Stimulated activated CD4-positive, alpha-beta T cell treated with anti-CD3 and anti-CD28 coated beads, TNF-alpha, amount 100 ng/mL, for 1 hour (primary cell): Measurements from ENCODE around the gene PRODH2.

Experiments
- DNase-seq, 3 donors: peaks; one replicate each; pipeline ENCODE4 v3.0.0-alpha.2; 2020; ENCODE audit warnings: low read depth in 3 of 3, low spot score in 1 of 3

Gene PRODH2

GRCh38 chr19:35812220-35813042 lies at the start of gene PRODH2:
TSS of gene PRODH2 (minus strand) at chr19:35812845. CDS start at chr19:35812805, 40 bp downstream.
- no peak for DNase-seq

- DNase-seq = no peak
Observed at GRCh38 chr19:35861640-35862160, 49.1 kb upstream of the PRODH2 start.

- DNase-seq = no peak
Observed at GRCh38 chr19:35860818-35861639, 48.4 kb upstream of the PRODH2 start.

GRCh38 chr19:35860436-35860817 lies 47.8 kb upstream of the PRODH2 start:
- no peak for DNase-seq

GRCh38 chr19:35859414-35859813 lies 46.8 kb upstream of the PRODH2 start:
- no peak for DNase-seq

GRCh38 chr19:35858311-35858710 lies 45.7 kb upstream of the PRODH2 start:
- no peak for DNase-seq

GRCh38 chr19:35856546-35857149 lies 44.0 kb upstream of the PRODH2 start, which contains the start of gene KIRREL2:
TSS of gene KIRREL2 (plus strand) at chr19:35856911. CDS start at chr19:35857120, 209 bp downstream.
- peak in 1 of 3 donors; percentile 33 for DNase-seq

- DNase-seq = no peak
Observed at GRCh38 chr19:35853038-35853756, 40.6 kb upstream of the PRODH2 start.

- no peak for DNase-seq
Observed at GRCh38 chr19:35852029-35852780, 39.6 kb upstream of the PRODH2 start, which contains the start of gene NPHS1. TSS of gene NPHS1 (minus strand) at chr19:35852504. CDS start at chr19:35851837, 667 bp downstream.

GRCh38 chr19:35851213-35852028 lies 38.8 kb upstream of the PRODH2 start:
- no peak for DNase-seq

- DNase-seq = no peak
Observed at GRCh38 chr19:35848919-35849505, 36.4 kb upstream of the PRODH2 start.

- DNase-seq = no peak
Observed at GRCh38 chr19:35848486-35848885, 35.8 kb upstream of the PRODH2 start.

GRCh38 chr19:35847911-35848310 lies 35.3 kb upstream of the PRODH2 start:
- no peak for DNase-seq

GRCh38 chr19:35846038-35846668 lies 33.5 kb upstream of the PRODH2 start:
- no peak for DNase-seq

GRCh38 chr19:35845215-35846037 lies 32.8 kb upstream of the PRODH2 start:
- no peak for DNase-seq

GRCh38 chr19:35844482-35845214 lies 32.0 kb upstream of the PRODH2 start:
- no peak for DNase-seq
